Measurements from ENCODE around the gene GNGT2.

DNA sequence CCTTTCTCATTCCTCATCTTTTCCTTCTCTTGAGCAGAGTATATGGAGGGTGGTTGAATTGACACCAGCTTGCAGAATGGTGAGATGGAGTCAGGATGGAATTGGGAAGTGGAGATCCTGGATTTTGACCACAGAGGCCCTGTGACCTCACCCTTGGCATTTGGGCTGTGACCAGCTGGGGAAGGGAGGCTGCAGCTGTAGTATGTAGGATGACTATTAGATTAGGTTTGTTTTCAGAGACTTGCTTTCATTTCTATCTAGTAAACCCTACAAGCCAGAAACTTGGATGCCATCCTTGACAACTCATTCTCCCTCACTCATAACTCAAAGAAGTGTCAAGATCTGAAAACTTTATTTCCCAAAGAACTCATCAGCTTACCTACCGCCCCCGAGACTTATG lies 5.9 kb downstream of the GNGT2 start:
- TF ChIP-seq, protein P1, sequence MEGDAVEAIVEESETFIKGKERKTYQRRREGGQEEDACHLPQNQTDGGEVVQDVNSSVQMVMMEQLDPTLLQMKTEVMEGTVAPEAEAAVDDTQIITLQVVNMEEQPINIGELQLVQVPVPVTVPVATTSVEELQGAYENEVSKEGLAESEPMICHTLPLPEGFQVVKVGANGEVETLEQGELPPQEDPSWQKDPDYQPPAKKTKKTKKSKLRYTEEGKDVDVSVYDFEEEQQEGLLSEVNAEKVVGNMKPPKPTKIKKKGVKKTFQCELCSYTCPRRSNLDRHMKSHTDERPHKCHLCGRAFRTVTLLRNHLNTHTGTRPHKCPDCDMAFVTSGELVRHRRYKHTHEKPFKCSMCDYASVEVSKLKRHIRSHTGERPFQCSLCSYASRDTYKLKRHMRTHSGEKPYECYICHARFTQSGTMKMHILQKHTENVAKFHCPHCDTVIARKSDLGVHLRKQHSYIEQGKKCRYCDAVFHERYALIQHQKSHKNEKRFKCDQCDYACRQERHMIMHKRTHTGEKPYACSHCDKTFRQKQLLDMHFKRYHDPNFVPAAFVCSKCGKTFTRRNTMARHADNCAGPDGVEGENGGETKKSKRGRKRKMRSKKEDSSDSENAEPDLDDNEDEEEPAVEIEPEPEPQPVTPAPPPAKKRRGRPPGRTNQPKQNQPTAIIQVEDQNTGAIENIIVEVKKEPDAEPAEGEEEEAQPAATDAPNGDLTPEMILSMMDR (conservative IDR thresholded peaks at IDR 0.05 in 1 of 2, IDR thresholded peaks at IDR 0.05 in 1 of 2; ENCODE audit: extremely low read depth in 1 of 2, insufficient read depth in 1 of 2, low read depth in 1 of 2, low read length in 2 of 2), result no peak
- TF ChIP-seq EZH2 (IDR thresholded peaks at IDR 0.05; ENCODE audit: borderline replicate concordance, low read length), result no peak

Measured in mammary epithelial cell (primary cell).